Chondrocyte (in vitro differentiated cells): ENCODE results near the gene TRIM65. TPM values are rescaled to one million over a fixed set of nuclear protein-coding genes. Genes with fewer than 3 reads are reported as not detected.

Experiments
- DNase-seq: peaks from one replicate; pipeline ENCODE4 v3.0.0; 2021; ENCODE audit warnings: mixed read lengths, low spot score
- H3K27ac Mint-ChIP-seq: one replicate; pipeline ENCODE4 v1.8.0; 2021; ENCODE audit warnings: mild to moderate bottlenecking, moderate library complexity, mixed read lengths; ENCODE audit not compliant: unreplicated experiment
- H3K27me3 Mint-ChIP-seq: 2 replicates; pipeline ENCODE4 v1.8.0; 2021; ENCODE audit warnings: low read depth, mixed read lengths
- H3K36me3 Mint-ChIP-seq: 2 replicates; pipeline ENCODE4 v1.8.0; 2021; ENCODE audit warnings: low read depth, mixed read lengths
- H3K4me1 Mint-ChIP-seq: 2 replicates; pipeline ENCODE4 v1.8.0; 2021; ENCODE audit warnings: low read depth, mild to moderate bottlenecking, mixed read lengths
- H3K4me3 Mint-ChIP-seq: one replicate; pipeline ENCODE4 v1.8.0; 2021; ENCODE audit warnings: mild to moderate bottlenecking, moderate library complexity, mixed read lengths; ENCODE audit not compliant: unreplicated experiment
- H3K9me3 Mint-ChIP-seq: 2 replicates; pipeline ENCODE4 v1.8.0; 2021; ENCODE audit warnings: low read depth, mixed read lengths
- total RNA-seq: library from RNA; stranded (reverse); gene quantifications from 3 replicates; pipeline ENCODE4 v1.2.1, GENCODE V29; 2021
- TF ChIP-seq, protein P1 (sequence below): fragments of 200-600 bp; sonication (generic); IDR thresholded peaks from 2 replicates; pipeline ENCODE4 v1.5.0; 2021; ENCODE audit warnings: antibody characterized with exemption, mild to moderate bottlenecking, moderate library complexity

TRIM65 gene
- total RNA-seq, 1 donor from 2014 or later = 27.1 TPM

- no peaks in the 10 kb centered on the region for H3K4me1 Mint-ChIP-seq
- H3K4me3 Mint-ChIP-seq = no peak overlapping the region
- TF ChIP-seq, protein P1, sequence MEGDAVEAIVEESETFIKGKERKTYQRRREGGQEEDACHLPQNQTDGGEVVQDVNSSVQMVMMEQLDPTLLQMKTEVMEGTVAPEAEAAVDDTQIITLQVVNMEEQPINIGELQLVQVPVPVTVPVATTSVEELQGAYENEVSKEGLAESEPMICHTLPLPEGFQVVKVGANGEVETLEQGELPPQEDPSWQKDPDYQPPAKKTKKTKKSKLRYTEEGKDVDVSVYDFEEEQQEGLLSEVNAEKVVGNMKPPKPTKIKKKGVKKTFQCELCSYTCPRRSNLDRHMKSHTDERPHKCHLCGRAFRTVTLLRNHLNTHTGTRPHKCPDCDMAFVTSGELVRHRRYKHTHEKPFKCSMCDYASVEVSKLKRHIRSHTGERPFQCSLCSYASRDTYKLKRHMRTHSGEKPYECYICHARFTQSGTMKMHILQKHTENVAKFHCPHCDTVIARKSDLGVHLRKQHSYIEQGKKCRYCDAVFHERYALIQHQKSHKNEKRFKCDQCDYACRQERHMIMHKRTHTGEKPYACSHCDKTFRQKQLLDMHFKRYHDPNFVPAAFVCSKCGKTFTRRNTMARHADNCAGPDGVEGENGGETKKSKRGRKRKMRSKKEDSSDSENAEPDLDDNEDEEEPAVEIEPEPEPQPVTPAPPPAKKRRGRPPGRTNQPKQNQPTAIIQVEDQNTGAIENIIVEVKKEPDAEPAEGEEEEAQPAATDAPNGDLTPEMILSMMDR = no peak
- H3K9me3 Mint-ChIP-seq = no peaks in the 10 kb centered on the region
- DNase-seq = no peak
- no peak overlapping the region for H3K27ac Mint-ChIP-seq
- H3K27me3 Mint-ChIP-seq = no peaks in the 10 kb centered on the region
- peaks cover 6% of the 10 kb centered on the region for H3K36me3 Mint-ChIP-seq
These were observed 25.6 kb upstream of the TRIM65 start for GRCh38 chr17:75922173-75922961.

DNA sequence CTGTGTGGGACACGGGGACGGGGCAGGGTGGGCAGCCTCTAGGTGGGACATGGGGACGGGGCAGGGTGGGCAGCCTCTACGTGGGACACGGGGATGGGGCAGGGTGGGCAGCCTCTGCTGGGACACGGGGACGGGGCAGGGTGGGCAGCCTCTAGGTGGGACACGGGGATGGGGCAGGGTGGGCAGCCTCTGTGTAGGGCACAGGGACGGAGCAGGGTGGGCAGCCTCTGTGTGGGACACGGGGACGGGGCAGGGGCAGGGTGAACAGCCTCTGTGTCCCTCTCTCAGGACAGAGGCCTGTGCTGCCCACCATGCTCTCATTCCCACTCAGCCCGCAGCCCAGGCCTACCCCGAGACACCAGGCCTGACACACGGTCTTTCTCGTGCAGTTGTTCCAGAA, 24.8 kb upstream of the TRIM65 start:
- Mint-ChIP-seq H3K9me3 (no peaks in the 10 kb centered on the region), H3K27me3 (no peaks in the 10 kb centered on the region), H3K27ac (no peak overlapping the region), H3K4me1 (no peaks in the 10 kb centered on the region), H3K4me3 (no peak overlapping the region), H3K36me3 (peaks cover 7% of the 10 kb centered on the region)
- TF ChIP-seq, protein P1 = no peak
- DNase-seq = no peak

- Mint-ChIP-seq H3K27me3 (no peaks in the 10 kb centered on the region), H3K9me3 (no peaks in the 10 kb centered on the region), H3K4me3 (no peak overlapping the region), H3K36me3 (peaks cover 7% of the 10 kb centered on the region), H3K27ac (no peak overlapping the region), H3K4me1 (no peaks in the 10 kb centered on the region)
- TF ChIP-seq, protein P1 = no peak
- no peak for DNase-seq
These were observed 23.4 kb upstream of the TRIM65 start for GRCh38 chr17:75920045-75920560.

DNA sequence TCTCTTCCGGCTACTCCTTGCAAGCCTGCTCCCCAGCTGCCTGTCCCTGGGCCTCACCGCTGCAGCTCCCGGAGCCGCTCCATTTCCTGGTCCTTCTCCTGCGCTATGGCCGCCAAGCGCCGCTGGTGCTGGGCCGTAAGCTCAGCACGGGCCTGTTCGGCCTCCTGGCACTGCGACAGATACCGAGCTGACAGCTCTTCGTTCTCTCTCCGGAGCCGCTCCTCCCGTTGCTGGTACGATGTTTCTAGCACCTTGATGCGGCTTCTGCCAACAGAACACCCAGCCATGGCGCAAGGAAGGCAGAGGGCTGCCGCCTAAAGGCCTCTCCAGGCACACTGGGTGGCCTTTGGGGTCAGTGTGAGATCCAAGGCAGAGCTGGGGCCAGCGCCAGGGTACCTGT, 22.9 kb upstream of the TRIM65 start:
- H3K4me3 Mint-ChIP-seq = no peak overlapping the region
- H3K9me3 Mint-ChIP-seq = no peaks in the 10 kb centered on the region
- TF ChIP-seq, protein P1 = no peak
- H3K36me3 Mint-ChIP-seq = peaks cover 9% of the 10 kb centered on the region
- DNase-seq = no peak
- no peaks in the 10 kb centered on the region for H3K27me3 Mint-ChIP-seq
- no peaks in the 10 kb centered on the region for H3K4me1 Mint-ChIP-seq
- H3K27ac Mint-ChIP-seq = no peak overlapping the region

DNA sequence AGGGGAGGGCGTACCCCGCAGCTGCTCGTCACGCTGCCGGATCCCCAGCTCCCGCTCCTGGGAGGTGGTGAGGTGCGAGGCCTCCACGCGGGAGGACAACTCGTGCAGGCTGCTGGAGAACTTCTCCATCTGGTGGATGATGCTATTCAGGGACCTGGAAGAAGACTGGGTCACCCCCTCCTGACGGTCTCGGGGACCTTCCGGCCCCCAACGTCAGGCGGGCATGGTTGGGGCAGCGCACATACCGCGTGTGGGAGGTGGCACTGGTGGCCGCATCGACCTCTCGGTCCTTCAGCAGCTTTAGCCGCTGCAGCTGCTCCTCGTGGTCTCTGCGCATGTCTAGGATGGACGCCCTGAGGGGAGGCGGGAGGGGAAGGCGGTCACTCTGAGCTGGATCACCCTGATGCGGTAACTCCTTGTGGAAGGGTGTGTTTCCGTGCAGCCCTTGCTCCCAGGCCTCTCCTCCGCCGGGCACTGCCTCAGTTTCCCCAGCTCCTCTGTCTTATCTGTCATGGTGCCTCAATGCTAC, 21.2 kb upstream of the TRIM65 start:
- no peak overlapping the region for H3K4me3 Mint-ChIP-seq
- peaks cover 12% of the 10 kb centered on the region for H3K36me3 Mint-ChIP-seq
- no peak for DNase-seq
- H3K27me3 Mint-ChIP-seq = no peaks in the 10 kb centered on the region
- no peaks in the 10 kb centered on the region for H3K9me3 Mint-ChIP-seq
- TF ChIP-seq, protein P1 = no peak
- H3K4me1 Mint-ChIP-seq = no peaks in the 10 kb centered on the region
- no peak overlapping the region for H3K27ac Mint-ChIP-seq
